CD8-positive, alpha-beta memory T cell (primary cell): ENCODE data around the gene PIM3. TPM values are rescaled to one million over a fixed set of nuclear protein-coding genes. Genes with fewer than 3 reads are reported as not detected.
A peak's percentile ranks its signal among the peaks of the same experiment; 100 is the strongest.
"Not testable (repeated sequence)": the region's sequence is repeated elsewhere in the genome, so short reads cannot be mapped to it uniquely, and the experiment has no call there.

Experiments used
- CTCF ChIA-PET: fragments of 350-600 bp; sonication (Branson Sonifier 250); formaldehyde crosslinking; loops from one replicate; lab custom pipeline; 2021; ENCODE audit warnings: antibody characterized with exemption; lab: Charles Lee
- POLR2A ChIA-PET: fragments of 350-600 bp; sonication (Branson Sonifier 250); formaldehyde crosslinking; loops from one replicate; lab custom pipeline; 2021; ENCODE audit warnings: antibody characterized with exemption; lab: Charles Lee
- DNase-seq, 5 donors: peaks; one replicate each; pipeline versions ENCODE4 v3.0.0 to v3.0.0-alpha.2; 2020 to 2022; ENCODE audit warnings: mixed read lengths in 1 of 5
- H3K27ac ChIP-seq: one replicate; pipeline ENCODE4 v1.7.0; 2013; ENCODE audit warnings: low read depth, mild to moderate bottlenecking, low read length, moderate library complexity
- H3K27me3 ChIP-seq: 2 replicates; pipeline ENCODE4 v1.7.0; 2013; ENCODE audit warnings: low read length, mild to moderate bottlenecking; ENCODE audit not compliant: insufficient read depth, poor library complexity, severe bottlenecking
- H3K36me3 ChIP-seq: 2 replicates; pipeline ENCODE4 v1.7.0; 2013; ENCODE audit warnings: mild to moderate bottlenecking, low read length, moderate library complexity; ENCODE audit not compliant: insufficient read depth
- H3K4me1 ChIP-seq: 2 replicates; pipeline ENCODE4 v1.7.0; 2013; ENCODE audit warnings: mild to moderate bottlenecking, low read length, moderate library complexity; ENCODE audit not compliant: insufficient read depth
- H3K4me3 ChIP-seq: 2 replicates; pipeline ENCODE4 v1.7.0; 2013; ENCODE audit warnings: mild to moderate bottlenecking, low read length
- H3K9me3 ChIP-seq: 2 replicates; pipeline ENCODE4 v1.7.0; 2013; ENCODE audit warnings: mild to moderate bottlenecking, low read length
- H3K27ac Mint-ChIP-seq, 8 donors: one replicate each; pipeline ENCODE4 v1.8.0; 2020 to 2021; ENCODE audit warnings: mixed read lengths in 8 of 8, mild to moderate bottlenecking in 6 of 8, inconsistent platforms in 3 of 8, moderate library complexity in 3 of 8
- H3K27me3 Mint-ChIP-seq, 2 donors: one replicate each; pipeline ENCODE4 v1.8.0; 2020 to 2021; ENCODE audit warnings: mixed read lengths in 2 of 2, mild to moderate bottlenecking in 1 of 2, moderate library complexity in 1 of 2
- H3K36me3 Mint-ChIP-seq, 3 donors: one replicate each; pipeline ENCODE4 v1.8.0; 2020 to 2021; ENCODE audit warnings: mixed read lengths in 3 of 3, inconsistent platforms in 1 of 3, mild to moderate bottlenecking in 1 of 3
- H3K4me1 Mint-ChIP-seq, 3 donors: one replicate each; pipeline ENCODE4 v1.8.0; 2020 to 2021; ENCODE audit warnings: mixed read lengths in 3 of 3, inconsistent platforms in 1 of 3, mild to moderate bottlenecking in 1 of 3
- H3K4me3 Mint-ChIP-seq, 7 donors: one replicate each; pipeline ENCODE4 v1.8.0; 2020 to 2021; ENCODE audit warnings: mixed read lengths in 7 of 7, mild to moderate bottlenecking in 6 of 7, moderate library complexity in 4 of 7, inconsistent platforms in 2 of 7
- H3K9me3 Mint-ChIP-seq, 5 donors: one replicate each; pipeline ENCODE4 v1.8.0; 2020 to 2022; ENCODE audit warnings: mixed read lengths in 5 of 5, mild to moderate bottlenecking in 3 of 5, moderate library complexity in 2 of 5, inconsistent platforms in 1 of 5
- polyA plus RNA-seq: library from polyadenylated mRNA; unstranded; fragments of 300-500 nt; fragmentation: Illumina TruSeq; gene quantifications from one replicate; pipeline ENCODE4 v1.2.3, GENCODE V29; 2021
- total RNA-seq, 2 experiments: library from RNA; stranded (reverse); gene quantifications; one replicate each; pipeline ENCODE4 v1.2.3, GENCODE V29; 2021

The PIM3 gene
- total and polyA plus RNA-seq, 3 experiments from 2014 or later: 39.3 to 227 (median 202) TPM

GRCh38 chr22:49979587-49980264 is 19.2 kb downstream of the PIM3 start:
- Histone ChIP-seq H3K27me3 (peaks cover 10% of the 10 kb centered on the region), H3K36me3 (no peaks in the 10 kb centered on the region), H3K4me3 (no peak overlapping the region), H3K4me1 (peaks cover 17% of the 10 kb centered on the region), H3K9me3 (peaks cover 5% of the 10 kb centered on the region), H3K27ac (no peak overlapping the region)
- Mint-ChIP-seq H3K36me3 (peaks cover 0 to 17% (median 7%) of the 10 kb centered on the region in 3 donors), H3K4me3 (peak overlapping the region in 1 of 7 donors; percentile 1), H3K4me1 (peaks cover 18 to 25% (median 25%) of the 10 kb centered on the region in 3 donors), H3K27me3 (peaks cover 11 to 24% of the 10 kb centered on the region in 2 donors), H3K9me3 (peaks cover 6 to 10% (median 8%) of the 10 kb centered on the region in 5 donors), H3K27ac (peak overlapping the region in 1 of 8 donors; percentile 61)
- ChIA-PET CTCF (interaction anchor here (0.7 to 1.6 kb wide), 3 partner anchors 14 to 52 kb away, joined by 3 to 7 read pairs (median 4); no protein-coding TSS in a partner anchor), POLR2A (no interaction called here)
- DNase-seq: peak in 1 of 5 donors; percentile 46

GRCh38 chr22:49981799-49982198 is 21.2 kb downstream of the PIM3 start:
- H3K27ac Mint-ChIP-seq, H3K4me3 Mint-ChIP-seq, H3K9me3 ChIP-seq, H3K27ac ChIP-seq, H3K4me1 ChIP-seq, H3K36me3 ChIP-seq, H3K4me3 ChIP-seq, DNase-seq: not testable (repeated sequence)
- H3K4me1 Mint-ChIP-seq: peaks cover 5 to 10% (median 9%) of the 10 kb centered on the region in 3 donors
- POLR2A ChIA-PET: interaction anchor here (0.7 kb wide), 1 partner anchor 54 kb away, joined by 6 read pairs; no protein-coding TSS in a partner anchor
- peaks cover 0 to 33% (median 9%) of the 10 kb centered on the region in 3 donors for H3K36me3 Mint-ChIP-seq
- H3K27me3 ChIP-seq: peaks cover 10% of the 10 kb centered on the region
- H3K9me3 Mint-ChIP-seq: peaks cover 20 to 29% (median 24%) of the 10 kb centered on the region in 5 donors
- CTCF ChIA-PET: interaction anchor here (1.6 to 3.8 kb wide), 4 partner anchors 19 to 214 kb away, joined by 4 to 17 read pairs (median 6); no protein-coding TSS in a partner anchor
- peaks cover 28 to 43% of the 10 kb centered on the region in 2 donors for H3K27me3 Mint-ChIP-seq

- Mint-ChIP-seq H3K36me3 (peaks cover 0 to 41% (median 9%) of the 10 kb centered on the region in 3 donors), H3K27ac (no peak overlapping the region), H3K4me1 (peaks cover 3 to 9% (median 8%) of the 10 kb centered on the region in 3 donors), H3K27me3 (peaks cover 29 to 49% of the 10 kb centered on the region in 2 donors), H3K9me3 (peaks cover 22 to 33% (median 26%) of the 10 kb centered on the region in 5 donors), H3K4me3 (peak overlapping the region in 1 of 7 donors; percentile 75)
- CTCF ChIA-PET: interaction anchor here (0.9 to 3.8 kb wide), 8 partner anchors 8 to 216 kb away, joined by 3 to 17 read pairs (median 4); no protein-coding TSS in a partner anchor
- Histone ChIP-seq H3K4me3 (no peak overlapping the region), H3K9me3 (peaks cover 7% of the 10 kb centered on the region), H3K36me3 (no peaks in the 10 kb centered on the region), H3K4me1 (no peaks in the 10 kb centered on the region), H3K27me3 (peaks cover 10% of the 10 kb centered on the region), H3K27ac (no peak overlapping the region)
- POLR2A ChIA-PET: interaction anchor here (1.3 kb wide), 1 partner anchor 21 kb away, joined by 3 read pairs; no protein-coding TSS in a partner anchor
- peak in 1 of 5 donors; percentile 46 for DNase-seq
These were observed 22.8 kb downstream of the PIM3 start for GRCh38 chr22:49983148-49984042.

GRCh38 chr22:49986325-49986724 is 25.8 kb downstream of the PIM3 start:
- Mint-ChIP-seq H3K36me3 (peaks cover 0 to 37% (median 2%) of the 10 kb centered on the region in 3 donors), H3K9me3 (peaks cover 19 to 31% (median 25%) of the 10 kb centered on the region in 5 donors), H3K27ac (no peak overlapping the region), H3K4me3 (no peak overlapping the region), H3K4me1 (peaks cover 3 to 8% (median 4%) of the 10 kb centered on the region in 3 donors), H3K27me3 (peaks cover 31 to 42% of the 10 kb centered on the region in 2 donors)
- no peaks in the 10 kb centered on the region for H3K36me3 ChIP-seq
- no peaks in the 10 kb centered on the region for H3K4me1 ChIP-seq
- H3K27ac ChIP-seq: no peak overlapping the region
- ChIA-PET CTCF (no interaction called here), POLR2A (no interaction called here)
- DNase-seq: no peak
- no peak overlapping the region for H3K4me3 ChIP-seq
- peaks cover 10% of the 10 kb centered on the region for H3K27me3 ChIP-seq
- peaks cover 3% of the 10 kb centered on the region for H3K9me3 ChIP-seq

GRCh38 chr22:49989826-49990225 is 29.3 kb downstream of the PIM3 start:
- H3K27ac Mint-ChIP-seq, H3K27me3 ChIP-seq, H3K4me3 ChIP-seq, H3K4me1 Mint-ChIP-seq, H3K27ac ChIP-seq, H3K36me3 ChIP-seq, H3K9me3 ChIP-seq, DNase-seq, H3K4me3 Mint-ChIP-seq, POLR2A ChIA-PET, H3K4me1 ChIP-seq: not testable (repeated sequence)
- H3K9me3 Mint-ChIP-seq: peaks cover 19 to 31% (median 27%) of the 10 kb centered on the region in 5 donors
- CTCF ChIA-PET: interaction anchor here (5.4 kb wide), 1 partner anchor 41 kb away, joined by 49 read pairs; no protein-coding TSS in a partner anchor
- peaks cover 0 to 36% (median 2%) of the 10 kb centered on the region in 3 donors for H3K36me3 Mint-ChIP-seq
- H3K27me3 Mint-ChIP-seq: peaks cover 25 to 32% of the 10 kb centered on the region in 2 donors

GRCh38 chr22:49991167-49991566 is 30.6 kb downstream of the PIM3 start:
- CTCF ChIA-PET: interaction anchor here (0.7 to 5.4 kb wide), 3 partner anchors 8 to 40 kb away, joined by 3 to 49 read pairs (median 3); no protein-coding TSS in a partner anchor

GRCh38 chr22:49991907-49992533 is 31.4 kb downstream of the PIM3 start:
- H3K27me3 Mint-ChIP-seq: peaks cover 7 to 11% of the 10 kb centered on the region in 2 donors
- Histone ChIP-seq H3K9me3 (no peaks in the 10 kb centered on the region), H3K27ac (no peak overlapping the region), H3K27me3 (no peaks in the 10 kb centered on the region), H3K4me3 (no peak overlapping the region), H3K4me1 (no peaks in the 10 kb centered on the region), H3K36me3 (no peaks in the 10 kb centered on the region)
- H3K36me3 Mint-ChIP-seq: peaks cover 0 to 18% (median 0%) of the 10 kb centered on the region in 3 donors
- H3K9me3 Mint-ChIP-seq: peaks cover 3 to 12% (median 8%) of the 10 kb centered on the region in 5 donors
- no peak overlapping the region for H3K4me3 Mint-ChIP-seq
- no peak overlapping the region for H3K27ac Mint-ChIP-seq
- ChIA-PET CTCF (interaction anchor here (0.8 to 5.4 kb wide), 10 partner anchors 9 to 61 kb away, joined by 3 to 49 read pairs (median 6); no protein-coding TSS in a partner anchor), POLR2A (no interaction called here)
- no peak for DNase-seq
- peaks cover 3 to 6% (median 6%) of the 10 kb centered on the region in 3 donors for H3K4me1 Mint-ChIP-seq

More at GRCh38 chr22:49991167-49991566, 30.6 kb downstream of the PIM3 start:
- H3K4me1 Mint-ChIP-seq: peaks cover 3 to 6% (median 6%) of the 10 kb centered on the region in 3 donors
- H3K4me3 ChIP-seq: no peak overlapping the region
- H3K36me3 Mint-ChIP-seq: peaks cover 0 to 27% (median 0%) of the 10 kb centered on the region in 3 donors
- peaks cover 3% of the 10 kb centered on the region for H3K9me3 ChIP-seq
- DNase-seq: no peak
- H3K27me3 Mint-ChIP-seq: peaks cover 15 to 18% of the 10 kb centered on the region in 2 donors
- no peak overlapping the region for H3K27ac ChIP-seq
- no peaks in the 10 kb centered on the region for H3K4me1 ChIP-seq
- H3K27ac Mint-ChIP-seq: peak overlapping the region in 1 of 8 donors; percentile 2
- H3K9me3 Mint-ChIP-seq: peaks cover 9 to 19% (median 17%) of the 10 kb centered on the region in 5 donors
- no peaks in the 10 kb centered on the region for H3K36me3 ChIP-seq
- POLR2A ChIA-PET: no interaction called here
- no peaks in the 10 kb centered on the region for H3K27me3 ChIP-seq
- no peak overlapping the region for H3K4me3 Mint-ChIP-seq
